HPDE6-E6E7 (cell line): ENCODE data around the gene TEX264.
A peak's percentile ranks its signal among the peaks of the same experiment; 100 is the strongest.
"Not testable (repeated sequence)": the region's sequence is repeated elsewhere in the genome, so short reads cannot be mapped to it uniquely, and the experiment has no call there.

Experiments used
- DNase-seq: peaks from one replicate; pipeline ENCODE4 v3.0.0; 2011; ENCODE audit warnings: missing footprints; ENCODE audit errors: extremely low spot score

TEX264 gene, protein sequence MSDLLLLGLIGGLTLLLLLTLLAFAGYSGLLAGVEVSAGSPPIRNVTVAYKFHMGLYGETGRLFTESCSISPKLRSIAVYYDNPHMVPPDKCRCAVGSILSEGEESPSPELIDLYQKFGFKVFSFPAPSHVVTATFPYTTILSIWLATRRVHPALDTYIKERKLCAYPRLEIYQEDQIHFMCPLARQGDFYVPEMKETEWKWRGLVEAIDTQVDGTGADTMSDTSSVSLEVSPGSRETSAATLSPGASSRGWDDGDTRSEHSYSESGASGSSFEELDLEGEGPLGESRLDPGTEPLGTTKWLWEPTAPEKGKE

DNA sequence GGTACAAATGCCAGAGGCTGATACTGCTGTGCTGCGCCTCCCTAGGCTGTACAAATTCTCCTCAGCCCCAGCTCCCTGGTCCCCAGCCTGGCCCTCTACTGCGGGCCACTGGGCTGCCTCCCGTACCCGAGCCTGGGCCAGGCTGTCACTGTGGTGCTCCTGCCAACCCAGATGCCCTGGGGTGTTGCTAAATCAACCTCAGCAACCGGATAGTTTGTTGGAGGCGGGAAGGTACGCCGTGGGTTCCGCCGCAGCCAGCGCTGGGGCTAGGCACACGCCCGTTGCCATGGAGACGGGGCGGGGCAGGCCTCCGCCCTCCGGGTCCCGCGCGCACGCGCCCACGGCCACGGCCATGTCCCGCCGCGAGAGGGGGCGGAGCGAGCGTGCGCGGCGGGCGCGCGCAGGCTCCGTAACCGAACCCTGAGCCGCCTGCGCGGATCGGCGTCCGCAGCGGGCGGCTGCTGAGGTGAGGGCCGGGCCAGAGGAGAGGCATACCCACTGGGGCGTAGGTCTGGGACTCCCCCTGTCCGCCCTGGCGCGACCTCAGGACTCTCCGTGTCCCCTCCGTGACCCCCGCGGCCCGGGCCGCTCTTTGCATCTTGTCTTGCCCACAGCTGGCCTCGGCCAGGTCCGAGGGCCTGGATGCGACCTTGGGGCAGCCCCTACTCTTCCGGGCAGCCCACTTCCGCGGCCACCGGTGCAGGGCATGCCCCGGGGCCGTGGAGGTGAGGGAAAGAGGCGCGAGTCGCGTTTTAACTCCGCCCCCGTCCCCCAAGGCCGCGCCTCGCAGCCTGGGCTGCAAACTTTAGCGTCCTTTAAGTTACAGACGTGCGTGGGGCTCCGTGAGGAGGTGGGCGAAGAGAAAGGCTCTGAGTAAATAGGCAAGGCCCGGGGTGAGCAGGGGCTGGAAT is at the start of gene TEX264:
Gene TEX264 (plus strand): TSS at position 430 of the 911 bp plus-strand sequence. CDS start 3,053 bp downstream, outside the sequence.
- no peak for DNase-seq

DNA sequence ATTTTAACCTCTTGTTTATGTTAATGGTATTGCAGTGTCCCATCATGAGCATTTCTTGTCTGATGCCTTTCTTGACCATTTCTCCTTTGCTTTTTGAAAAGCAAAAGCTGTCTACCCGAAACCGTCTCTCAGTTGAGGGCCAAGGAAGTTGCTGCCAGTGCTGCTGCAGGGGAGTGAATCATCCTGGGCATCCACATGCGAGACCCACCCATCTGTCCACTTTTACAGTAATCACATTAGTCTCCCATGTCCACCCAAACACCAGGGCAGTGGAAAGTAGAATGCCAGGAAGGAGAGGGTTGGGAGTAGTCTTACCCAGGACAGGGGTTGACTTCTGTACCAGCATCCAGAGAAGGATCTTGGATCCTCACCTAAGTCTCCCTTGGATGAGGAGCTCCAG is 48.6 kb upstream of the TEX264 start:
- no peak for DNase-seq

DNA sequence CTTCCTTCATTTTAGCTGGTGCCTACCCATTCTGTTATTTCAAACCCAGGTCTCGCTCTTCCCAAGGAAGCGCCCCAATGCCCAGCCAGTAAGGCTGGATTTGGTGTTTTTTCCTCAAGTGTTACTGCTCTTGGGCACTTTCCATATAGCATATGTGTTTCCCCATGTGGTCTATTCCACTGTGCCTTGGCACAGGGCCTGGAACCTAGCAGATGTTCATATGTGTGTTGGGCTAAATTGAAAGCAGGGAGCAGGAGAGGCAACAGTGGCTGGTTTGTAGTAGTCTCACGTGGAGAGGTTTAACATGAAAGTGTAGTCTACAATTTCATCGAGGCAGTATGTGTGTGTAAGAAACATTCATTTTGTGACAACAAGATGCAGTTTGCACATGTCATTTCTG is 48.2 kb upstream of the TEX264 start:
- DNase-seq = no peak

DNA sequence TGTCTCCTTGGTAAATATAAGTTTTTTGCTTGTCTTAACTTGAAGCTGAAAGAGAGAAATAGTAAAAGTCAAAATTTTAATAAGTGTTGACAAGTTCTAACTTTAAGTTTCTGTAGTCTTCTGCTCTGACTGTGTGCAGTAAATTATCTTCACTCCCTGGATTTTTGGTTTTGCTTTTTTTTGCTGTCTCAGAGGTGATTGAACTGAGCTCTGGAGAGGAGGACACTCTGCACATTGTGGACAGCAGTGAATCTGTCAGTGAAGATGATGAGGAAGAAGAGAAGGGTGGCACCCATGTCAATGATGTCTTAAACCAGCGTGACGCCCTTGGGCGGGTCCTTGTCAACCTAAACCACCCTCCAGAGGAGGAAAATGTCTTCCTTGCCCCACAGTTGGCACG is 40.5 kb upstream of the TEX264 start:
- DNase-seq = no peak

DNA sequence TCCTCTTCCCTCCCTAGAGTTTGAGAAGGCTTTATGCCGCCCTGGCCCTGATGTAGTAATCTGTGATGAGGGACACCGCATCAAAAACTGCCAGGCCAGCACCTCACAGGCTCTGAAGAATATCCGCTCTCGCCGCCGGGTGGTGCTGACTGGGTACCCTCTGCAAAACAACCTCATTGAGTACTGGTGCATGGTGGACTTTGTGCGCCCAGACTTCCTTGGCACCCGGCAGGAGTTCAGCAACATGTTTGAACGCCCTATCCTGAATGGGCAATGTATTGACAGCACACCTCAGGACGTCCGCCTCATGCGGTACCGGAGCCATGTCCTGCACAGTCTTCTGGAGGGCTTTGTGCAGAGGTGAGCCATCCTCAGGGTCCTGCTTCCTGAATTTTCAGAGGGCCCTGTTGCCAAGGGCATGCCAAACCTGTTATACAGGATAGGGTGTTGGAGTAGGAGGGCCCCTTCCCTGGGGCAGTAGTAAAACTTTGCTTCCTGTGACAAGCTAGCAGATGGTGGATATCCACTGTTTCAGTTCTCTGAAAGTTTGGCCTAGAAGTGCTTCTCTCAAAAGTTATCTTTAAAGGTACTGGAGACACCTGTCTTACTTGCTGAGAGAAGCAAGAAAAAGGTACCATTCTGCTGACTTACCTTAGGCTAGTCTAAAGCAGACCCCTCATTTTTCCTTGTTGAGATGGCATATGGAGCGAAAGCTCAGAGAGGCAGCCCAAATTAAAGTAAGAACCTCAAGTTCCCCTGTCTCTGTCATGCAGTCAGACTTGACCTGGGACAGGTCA is 33.7 kb upstream of the TEX264 start:
- DNase-seq = peak; percentile 2

DNA sequence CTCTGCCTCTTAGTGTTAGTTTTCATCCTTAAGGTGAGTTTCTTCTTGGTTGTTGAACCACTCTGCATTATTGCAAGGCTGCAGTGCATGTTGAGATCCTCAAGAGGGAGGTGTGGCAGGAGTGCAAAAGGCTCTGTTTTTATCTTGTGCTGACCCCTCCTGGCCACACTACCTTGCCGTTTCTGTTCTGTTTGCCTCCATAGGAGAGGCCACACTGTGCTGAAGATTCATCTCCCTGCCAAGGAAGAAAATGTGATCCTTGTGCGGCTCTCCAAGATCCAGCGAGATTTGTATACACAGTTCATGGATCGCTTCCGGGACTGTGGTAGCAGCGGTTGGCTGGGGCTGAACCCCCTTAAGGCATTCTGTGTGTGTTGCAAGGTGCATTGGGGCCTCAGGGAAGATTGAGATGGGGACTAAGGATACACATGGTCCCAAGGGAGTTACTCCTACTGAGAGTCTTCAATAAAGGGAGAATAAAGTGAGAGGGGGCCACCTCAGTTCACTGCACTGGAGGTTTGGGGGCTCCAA is 33.0 kb upstream of the TEX264 start:
- peak; percentile 44 for DNase-seq

DNA sequence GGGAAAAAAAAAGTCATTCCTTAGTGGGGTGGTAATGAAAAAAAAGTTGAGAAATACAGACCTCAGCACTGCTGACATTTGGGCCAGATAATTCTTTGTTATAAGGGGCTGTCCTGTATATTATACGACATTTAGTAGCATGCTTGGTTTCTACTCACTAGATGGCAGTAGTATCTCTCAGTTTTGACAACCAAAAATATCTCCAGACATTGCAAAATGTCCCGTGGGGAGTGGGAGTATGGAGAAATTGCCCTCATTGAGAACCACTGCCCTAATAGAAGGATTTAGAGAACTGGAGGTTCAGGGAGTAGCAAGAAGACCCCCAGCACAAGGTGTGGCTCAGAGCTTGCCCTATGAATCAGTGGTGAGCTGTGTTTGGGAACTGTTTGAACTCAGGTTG is 28.6 kb upstream of the TEX264 start:
- no peak for DNase-seq

DNA sequence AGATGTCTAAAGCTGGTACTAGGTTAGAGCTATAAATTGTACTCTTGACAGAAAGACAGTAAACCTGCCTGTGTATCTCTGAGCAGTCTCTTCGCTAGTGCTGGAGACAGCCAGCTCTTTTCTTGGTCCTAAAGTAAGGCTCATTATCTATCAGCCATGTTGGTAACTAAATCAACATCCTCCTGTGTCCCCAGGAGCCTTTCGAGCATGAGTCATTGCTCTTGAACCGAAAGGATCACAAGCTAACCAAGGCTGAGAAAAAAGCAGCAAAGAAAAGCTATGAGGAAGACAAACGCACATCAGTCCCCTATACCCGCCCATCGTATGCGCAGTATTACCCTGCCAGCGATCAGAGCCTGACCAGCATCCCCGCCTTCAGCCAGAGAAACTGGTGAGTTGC is 25.0 kb upstream of the TEX264 start:
- DNase-seq = no peak

DNA sequence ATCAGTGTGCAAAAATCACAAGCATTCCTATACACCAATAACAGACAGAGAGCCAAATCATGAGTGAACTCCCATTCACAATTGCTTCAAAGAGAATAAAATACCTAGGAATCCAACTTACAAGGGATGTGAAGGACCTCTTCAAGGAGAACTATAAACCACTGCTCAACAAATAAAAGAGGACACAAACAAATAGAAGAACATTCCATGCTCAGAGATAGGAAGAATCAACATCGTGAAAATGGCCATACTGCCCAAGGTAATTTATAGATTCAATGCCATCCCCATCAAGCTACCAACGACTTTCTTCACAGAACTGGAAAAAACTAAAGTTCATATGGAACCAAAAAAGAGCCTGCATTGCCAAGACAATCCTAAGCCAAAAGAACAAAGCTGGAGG is 18.9 kb upstream of the TEX264 start:
- not testable (repeated sequence) for DNase-seq

DNA sequence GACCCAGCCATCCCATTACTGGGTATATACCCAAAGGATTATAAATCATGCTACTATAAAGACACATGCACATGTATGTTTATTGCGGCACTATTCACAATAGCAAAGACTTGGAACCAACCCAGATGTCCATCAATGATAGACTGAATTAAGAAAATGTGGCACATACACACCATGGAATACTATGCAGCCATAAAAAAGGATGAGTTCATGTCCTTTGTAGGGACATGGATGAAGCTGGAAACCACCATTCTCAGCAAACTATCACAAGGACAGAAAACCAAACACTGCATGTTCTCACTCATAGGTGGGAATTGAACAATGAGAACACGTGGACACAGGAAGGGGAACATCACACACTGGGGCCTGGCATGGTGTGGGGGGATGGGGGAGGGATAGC is 17.6 kb upstream of the TEX264 start:
- DNase-seq = not testable (repeated sequence)

DNA sequence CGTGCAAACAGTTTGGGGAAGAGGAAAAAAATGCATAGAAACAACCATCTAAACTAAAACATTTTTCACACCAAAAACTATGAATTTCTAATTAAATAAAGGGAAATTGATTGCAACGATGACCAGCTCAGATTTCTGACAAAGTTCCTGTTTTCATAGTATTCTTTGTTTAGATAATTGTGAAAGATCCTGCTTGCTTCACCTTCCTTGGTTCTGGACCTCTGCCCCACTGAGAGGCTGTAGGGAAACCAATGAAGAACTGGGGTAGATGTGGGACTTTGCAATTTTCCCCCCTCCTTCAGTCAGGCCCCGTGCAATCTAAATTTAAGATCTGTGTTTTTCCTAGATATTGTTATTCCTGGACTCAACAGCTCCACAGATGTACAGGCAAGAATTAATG is 13.8 kb upstream of the TEX264 start:
- no peak for DNase-seq

DNA sequence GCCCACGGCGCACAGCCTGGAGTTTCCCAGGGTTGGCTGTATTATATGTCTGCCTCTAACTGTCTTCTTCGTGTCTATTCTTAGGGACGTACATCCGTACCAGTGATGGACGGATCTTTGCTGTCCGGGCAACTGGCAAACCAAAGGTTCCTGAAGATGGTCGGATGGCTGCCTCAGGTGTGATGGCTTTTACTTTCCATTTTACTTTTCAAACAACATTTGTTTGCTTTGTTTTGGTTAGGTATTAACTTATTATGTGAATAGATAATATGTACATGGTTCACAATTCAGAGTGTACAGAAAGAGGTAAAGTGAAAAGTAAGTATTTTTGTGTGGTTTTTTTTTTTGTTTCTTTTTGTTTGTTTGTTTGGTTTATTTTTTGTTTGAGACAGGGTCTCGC is 11.1 kb upstream of the TEX264 start:
- no peak for DNase-seq

DNA sequence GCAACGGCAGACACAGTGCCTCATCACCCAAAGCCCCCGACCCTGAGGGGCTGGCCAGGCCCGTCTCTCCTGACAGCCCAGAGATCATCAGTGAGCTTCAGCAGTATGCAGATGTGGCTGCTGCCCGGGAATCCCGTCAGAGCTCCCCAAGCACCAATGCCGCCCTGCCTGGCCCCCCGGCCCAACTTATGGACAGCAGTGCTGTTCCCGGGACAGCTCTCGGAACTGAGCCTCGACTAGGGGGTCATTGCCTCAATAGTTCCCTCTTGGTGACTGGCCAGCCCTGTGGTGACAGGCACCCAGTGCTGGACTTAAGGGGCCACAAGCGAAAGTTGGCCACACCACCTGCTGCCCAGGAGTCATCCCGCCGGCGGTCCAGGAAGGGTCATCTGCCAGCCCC is 8.6 kb upstream of the TEX264 start:
- DNase-seq = no peak

DNA sequence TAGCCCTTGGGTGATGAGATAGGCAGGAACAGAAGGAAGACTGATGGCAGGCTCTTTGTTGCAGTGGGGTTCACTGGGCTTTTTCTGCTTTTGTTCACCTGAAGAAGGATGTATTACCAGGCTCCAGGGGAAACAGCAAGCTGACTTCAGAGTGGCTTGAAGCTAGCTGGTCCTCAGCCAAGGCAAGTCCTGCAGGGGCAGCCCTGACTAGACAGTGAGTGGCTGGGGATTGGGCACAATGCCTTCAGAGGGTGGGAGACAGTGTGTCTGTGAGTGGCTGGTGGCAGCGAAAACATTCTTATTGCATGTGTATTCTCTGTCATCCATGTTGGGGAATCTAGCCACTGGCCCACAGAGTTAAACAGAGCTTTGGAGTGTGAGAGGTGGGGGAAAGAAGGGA is 2.3 kb upstream of the TEX264 start:
- DNase-seq = no peak

DNA sequence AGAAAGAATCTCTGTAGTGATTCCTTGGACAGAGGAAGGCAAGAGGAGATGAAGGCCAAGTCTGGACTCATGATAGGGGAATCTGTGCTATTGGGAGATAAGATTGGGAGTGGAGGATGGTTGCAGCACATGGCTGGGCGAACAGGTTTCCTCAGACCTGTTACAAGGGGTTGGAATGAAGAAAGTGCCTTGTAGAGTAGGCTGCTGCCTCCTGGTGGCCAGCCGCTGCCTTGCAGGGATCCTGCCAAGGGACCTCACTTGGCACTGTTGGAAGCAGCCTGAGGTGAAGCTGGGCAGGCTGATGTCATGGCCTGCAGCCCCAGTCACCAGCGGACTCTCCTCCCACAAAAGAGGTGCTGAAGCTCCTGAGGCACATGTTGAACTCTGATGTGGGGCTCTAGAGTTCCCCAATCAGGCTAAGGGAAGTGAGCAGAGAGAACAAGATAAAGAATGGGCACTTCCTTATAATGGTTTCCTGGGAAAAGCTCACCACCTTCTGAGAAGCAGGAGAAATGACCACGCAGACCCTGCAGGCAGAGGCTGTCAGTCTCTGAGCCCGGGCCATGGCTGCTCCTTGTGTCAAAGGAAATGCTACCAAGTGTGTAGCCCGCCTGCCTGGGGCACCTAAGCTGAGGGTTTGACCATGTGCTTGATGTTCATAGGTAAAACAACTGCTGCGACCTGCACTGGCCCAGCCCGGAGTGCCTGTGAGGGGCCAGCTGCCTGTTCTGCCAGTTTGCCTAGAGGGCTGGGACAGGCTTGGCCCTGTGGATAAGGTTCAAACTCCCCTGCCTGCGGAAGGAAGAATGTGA is 1.6 kb upstream of the TEX264 start:
- DNase-seq = no peak

DNA sequence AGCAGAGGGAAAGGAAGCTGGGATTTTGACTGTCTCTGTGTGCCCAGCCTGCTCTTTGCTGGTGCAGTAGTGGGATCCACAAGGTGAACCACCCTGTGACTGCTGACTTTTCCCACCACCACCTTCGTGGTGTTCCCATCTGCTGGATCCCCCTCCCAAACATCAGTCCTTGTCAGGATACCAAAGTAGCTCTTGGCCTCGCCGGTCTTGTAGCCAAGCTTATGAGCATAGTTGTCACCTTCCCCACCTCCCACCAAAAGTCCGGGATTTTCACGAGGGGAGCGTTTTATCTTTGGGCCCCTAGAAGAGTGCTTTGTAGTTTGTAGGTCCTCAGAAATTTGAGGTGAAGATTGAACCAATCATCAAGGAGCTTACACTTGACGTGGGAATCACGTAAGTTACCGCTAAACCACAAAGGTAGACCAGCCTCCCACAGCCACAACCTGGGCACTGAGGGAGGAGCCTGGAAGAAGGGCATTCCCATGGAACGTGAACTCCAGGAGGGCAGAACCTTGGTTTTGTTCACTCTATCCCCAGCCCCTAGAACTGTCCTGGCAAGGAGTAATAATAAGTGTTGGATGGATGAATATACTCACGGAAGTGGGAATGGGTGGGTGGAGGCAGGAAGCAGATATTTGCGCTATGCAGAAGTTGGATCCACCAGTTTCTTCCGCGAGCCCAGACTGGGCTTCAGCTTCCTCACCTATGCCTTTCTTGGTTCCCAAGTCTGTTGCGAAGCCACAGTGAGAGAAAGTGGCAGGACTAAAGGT is 814 bp upstream of the TEX264 start:
- DNase-seq = no peak

DNA sequence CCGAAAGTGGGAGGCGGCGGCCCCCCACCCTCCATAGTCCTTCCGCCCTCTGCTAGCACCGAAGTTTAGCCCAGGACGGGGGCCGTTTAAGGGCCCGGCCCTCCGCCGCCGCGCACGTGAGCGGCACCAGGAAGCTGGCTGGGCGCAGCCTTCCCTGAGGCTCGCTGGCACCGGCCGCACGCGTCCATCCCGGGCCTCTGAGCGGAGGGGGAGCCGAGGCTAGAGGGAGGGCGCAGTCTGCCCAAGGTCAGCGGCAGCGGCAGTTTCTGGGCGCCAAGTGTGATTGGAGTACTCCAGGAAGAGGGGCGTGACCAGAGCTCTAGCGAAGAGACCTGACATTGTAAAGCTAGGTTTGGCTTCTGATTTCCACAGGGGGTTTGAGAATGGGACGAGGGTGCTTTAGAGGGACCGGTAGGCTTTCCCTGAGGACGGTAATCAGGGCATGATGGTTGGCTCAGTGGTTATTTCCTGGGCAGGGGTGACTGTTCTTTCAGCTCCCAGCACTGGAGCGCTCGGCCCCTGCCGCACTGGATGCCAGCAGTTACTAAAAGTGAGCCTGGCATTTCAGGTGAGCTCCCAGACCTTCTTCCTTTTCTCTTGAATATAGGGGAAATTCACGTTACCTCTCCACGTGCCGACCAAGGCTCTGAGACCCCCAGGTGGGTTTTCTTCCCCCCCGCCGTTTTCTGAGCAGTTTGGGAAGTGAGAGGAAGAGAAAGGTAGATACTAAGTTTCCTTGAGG is 853 bp downstream of the TEX264 start:
- no peak for DNase-seq

DNA sequence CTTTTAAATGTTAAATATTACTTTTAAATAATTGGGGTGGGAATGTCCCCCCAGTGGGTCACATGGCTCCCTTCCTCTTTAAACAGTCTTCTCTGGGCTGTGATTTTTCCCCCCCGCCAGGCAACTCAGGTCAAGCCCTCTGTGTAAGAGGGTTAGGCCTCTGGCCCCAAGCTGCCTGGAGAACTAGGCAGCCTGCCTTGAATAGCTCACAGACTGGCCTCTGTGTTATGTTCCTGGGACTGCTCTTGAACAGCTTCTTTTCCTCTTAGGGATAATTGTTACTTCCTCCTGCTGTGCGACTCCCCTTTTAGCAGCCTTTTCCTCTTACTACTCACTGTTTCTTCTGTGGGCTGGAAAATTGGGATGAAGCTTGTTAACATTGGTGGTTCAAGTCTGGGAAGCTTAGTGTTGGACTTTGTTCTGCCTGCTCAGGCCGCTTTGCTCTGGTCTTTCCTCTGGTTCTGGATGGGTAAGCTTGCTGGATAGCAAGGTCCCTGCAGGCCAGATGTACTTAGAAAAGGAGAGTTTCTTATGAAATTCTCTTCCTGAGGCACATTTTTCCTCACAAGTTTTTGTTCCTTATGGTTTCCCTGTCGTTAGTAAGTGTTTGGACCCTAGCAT is 2.2 kb downstream of the TEX264 start:
- DNase-seq = no peak
